Embryonic facial prominence (tissue), 1 donor: ENCODE measurements around the gene FGA.
A peak's percentile ranks its signal among the peaks of the same experiment; 100 is the strongest.

ENCODE experiments used
- DNase-seq: peaks from one replicate; pipeline ENCODE4 v3.0.0-alpha.2; 2016; ENCODE audit errors: extremely low spot score

FGA gene

DNA sequence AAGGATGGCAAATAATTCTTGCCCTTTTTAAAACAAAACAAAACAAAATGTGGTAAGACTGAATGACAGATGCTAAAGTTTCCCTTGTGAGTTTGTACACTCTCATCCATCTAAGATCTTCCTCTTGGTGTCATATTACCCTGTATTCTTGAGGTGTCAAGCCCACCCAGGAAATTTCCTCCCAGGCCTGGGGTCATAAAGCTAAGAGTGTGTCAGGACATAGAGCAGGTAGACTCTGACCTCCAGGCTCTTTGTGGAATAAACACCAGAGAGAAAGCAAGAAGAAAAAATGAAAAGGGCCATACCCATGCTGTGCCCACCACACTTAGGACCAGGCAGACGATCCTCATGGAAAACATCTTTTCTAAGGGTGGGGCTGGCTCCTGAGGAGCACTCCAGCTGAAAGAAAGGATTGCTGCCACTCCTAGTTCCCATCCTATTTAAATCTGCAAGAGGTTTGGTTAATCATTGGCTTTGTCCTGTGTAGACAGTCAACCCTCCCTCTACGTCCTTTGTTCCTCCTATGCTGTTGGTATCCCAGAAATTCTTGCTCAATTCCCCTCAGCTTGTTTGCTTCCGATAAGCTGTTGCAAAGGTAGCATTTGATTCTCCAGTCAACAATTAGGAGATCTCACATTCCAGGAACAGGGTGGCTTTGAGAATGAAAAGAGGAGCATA is at the start of gene FGA:
Gene FGA, minus strand, starts transcription at position 414 of the 678 bp plus-strand sequence. Its CDS starts 55 bp downstream, at position 359.
- DNase-seq = no peak

GRCh38 chr4:154634058-154634457 is 43.5 kb upstream of the FGA start:
- DNase-seq = no peak

GRCh38 chr4:154631828-154632227 is 41.3 kb upstream of the FGA start:
- no peak for DNase-seq

DNA sequence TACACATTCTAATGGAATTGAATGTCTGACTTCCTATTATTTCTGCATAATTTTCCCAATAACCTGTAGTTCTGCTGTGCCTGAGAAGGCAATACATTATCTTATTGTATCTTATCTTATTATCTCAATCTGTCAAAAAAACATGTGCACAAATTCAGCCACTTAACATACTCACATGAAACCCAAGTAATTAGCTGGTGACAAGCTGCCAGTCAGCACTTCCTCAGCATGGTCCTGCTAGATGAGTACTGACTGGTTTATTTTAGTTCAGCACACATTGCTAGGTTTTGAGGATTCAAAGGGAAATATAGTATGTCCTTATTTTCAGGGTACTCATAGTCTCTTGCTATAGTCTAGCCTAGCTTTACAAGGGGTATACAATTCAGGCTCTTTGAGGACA is 39.8 kb upstream of the FGA start:
- DNase-seq = no peak

GRCh38 chr4:154626793-154627484 is 36.4 kb upstream of the FGA start:
- peak; percentile 14 for DNase-seq

- DNase-seq = no peak
Measured at GRCh38 chr4:154625971-154626370, 35.4 kb upstream of the FGA start.

- DNase-seq = no peak
Measured at GRCh38 chr4:154623995-154624394, 33.5 kb upstream of the FGA start.

DNA sequence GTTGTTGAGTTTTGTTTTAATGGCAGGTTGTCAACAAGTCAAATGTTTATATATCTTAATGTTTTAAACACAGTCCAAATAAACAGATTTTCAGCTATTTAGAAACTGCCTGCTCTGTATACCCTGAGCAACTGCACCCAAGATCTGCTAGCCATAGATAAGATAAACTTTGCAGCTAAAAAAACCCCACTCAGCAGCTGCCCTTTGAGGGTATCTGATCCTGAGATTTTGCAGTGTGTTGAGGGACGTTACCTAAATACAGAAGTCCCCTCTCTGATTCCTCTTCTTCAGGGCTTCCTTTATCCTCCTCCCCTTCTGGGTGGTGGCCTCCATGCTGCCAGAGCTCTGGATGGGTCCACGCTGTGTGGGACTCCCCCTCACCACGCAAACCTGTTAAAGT is 32.9 kb upstream of the FGA start:
- no peak for DNase-seq

DNA sequence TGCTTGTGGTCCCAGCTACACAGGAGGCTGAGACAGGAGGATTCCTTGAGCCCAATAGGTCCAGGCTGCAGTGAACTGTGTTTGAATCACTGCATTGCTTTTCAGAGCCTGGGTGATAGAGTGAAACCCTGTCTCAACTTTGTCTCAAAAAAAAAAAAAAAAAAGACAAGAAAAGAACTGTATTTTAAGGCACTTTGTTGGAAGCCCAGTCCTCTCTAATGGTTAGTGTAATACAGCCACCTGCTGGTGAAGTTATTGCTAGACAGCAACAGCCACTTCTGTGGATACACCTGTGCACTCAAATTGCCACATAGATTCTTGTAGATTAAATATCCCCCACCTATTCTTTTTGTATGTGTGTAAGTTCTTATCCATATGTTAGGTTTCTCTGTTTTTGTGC is 32.1 kb upstream of the FGA start:
- DNase-seq = peak; percentile 43

GRCh38 chr4:154620111-154620510 is 29.6 kb upstream of the FGA start:
- no peak for DNase-seq

DNA sequence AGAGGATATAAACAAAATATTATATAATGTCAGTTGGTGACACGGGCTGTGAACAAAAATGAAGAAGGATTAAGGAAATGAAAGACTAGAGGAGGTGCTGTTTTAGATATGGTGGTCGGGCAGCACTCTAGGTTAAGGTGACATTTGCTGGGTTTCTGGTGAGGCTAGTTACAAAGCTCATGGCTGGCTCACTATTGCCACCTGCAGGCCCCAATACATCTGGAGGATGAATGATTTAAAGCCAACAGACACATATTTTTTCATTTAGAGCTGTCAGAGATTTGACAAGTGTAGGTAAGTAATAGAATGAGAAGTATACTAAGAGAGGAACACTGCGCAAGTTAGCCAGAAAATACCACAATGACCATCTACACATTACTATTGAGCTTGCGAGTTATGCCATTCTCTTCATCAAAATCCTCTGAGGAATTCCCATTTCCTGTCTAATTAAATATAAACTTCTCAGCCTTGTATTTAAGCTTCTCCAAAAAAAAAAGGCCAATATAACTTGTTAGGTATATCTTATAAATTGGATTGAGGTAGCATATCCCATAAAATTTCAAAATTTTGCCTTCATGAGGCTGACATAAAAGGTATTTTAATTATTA is 28.3 kb upstream of the FGA start:
- DNase-seq = peak; percentile 12

GRCh38 chr4:154617820-154618317 is 27.3 kb upstream of the FGA start:
- DNase-seq = no peak

DNA sequence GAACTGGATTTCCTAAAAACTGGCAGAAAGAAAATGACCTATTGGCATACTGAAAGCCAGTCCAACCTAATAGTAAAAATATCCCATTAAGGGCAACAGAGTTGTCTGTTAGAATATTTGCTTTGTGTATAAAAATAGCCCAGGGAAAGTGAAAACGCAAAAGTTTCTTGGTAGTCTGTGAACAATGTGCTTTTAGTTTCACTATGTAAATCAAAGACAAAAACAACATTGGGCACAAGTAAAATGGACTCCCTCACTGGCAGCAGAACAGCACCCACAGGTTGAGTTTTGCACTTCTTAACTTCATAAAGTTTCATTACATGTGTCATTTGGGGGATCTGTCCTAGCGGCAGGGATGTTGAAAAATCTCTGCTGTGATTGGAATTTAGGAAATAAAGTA is 26.2 kb upstream of the FGA start:
- no peak for DNase-seq

DNA sequence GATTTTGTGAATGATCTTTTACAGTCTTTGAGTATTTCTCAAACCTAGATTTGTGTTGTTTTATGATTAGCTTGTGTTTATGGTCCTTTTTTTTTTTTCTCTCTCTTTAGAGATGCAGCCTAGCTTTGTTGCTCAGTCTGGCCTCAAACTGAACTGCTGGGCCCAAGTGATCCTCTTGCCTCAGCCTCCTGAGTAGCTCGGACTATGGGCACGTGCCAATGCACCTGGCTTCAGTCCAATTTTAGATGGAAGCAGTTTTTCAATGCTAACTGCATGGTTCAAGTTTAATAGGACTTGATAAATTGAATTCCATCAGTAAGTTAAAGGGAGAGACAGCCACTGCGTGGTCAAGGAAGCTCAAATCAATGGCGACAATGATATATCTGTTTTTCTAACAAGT is 25.7 kb upstream of the FGA start:
- DNase-seq = no peak

DNA sequence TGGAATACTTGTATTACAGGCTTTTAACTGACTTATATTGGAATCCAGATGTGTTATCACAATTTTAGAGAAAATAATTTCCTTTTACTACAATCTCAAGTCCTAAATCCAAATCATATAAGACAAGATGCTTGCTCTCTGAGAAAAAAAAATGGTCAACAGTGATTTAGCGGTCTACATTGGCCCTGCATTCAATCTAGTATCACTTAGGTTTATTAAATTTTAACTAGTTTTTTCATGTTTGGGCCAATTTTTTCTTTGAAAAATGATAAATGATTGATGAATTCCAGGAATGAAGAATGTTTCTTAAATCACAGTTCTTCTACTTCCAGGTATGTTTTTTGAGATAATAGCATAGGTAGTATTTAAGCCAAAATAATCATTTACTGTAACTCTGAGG is 24.7 kb upstream of the FGA start:
- no peak for DNase-seq

DNA sequence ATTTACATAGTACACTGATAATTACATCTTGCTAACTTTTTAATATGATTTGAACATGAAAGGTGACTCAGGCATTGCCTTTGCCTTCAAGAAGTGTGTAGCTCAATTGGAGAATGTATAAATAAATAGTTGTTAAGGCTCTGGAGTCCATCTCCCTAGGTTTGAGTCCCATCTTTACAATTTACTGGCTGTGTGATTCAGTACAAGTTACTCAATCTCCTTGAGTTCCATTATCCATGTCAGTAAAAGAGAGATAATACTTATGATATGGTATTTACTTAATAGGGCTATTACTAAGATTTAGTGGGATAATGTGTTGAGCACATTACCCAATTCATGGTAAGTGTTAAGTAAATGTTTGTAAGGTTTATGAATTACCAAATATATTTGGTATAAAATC is 23.8 kb upstream of the FGA start:
- DNase-seq = no peak

- DNase-seq = no peak
Measured at GRCh38 chr4:154612472-154613414, 22.2 kb upstream of the FGA start, which contains the start of gene FGG. FGG (minus strand) TSS chr4:154612656; CDS start chr4:154612609, 47 bp downstream.

GRCh38 chr4:154611833-154612232 is 21.3 kb upstream of the FGA start:
- DNase-seq = no peak

GRCh38 chr4:154610582-154610981 is 20.0 kb upstream of the FGA start:
- no peak for DNase-seq

DNA sequence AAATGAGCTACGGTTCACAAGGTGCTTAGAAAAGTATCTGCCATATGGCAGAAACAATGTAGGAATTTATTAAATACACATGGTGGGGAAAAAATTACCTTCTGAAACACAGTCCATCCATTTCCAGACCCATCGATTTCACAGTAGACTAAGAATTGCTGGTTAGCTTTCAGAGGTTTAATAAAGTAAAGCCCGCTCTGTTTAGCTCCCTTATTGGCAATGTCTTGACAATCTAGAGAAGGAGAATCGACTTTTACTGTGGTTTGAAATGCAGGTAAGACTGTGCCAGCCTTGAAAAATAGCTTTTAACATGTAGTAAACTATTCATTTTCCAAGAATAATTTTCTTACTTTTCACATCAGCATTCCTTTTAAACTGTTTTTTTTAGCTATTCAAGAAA is 19.0 kb upstream of the FGA start:
- no peak for DNase-seq

- no peak for DNase-seq
Measured at GRCh38 chr4:154608361-154609252, 18.1 kb upstream of the FGA start.
